Gastroesophageal sphincter (tissue), 3 donors: ENCODE data around the gene FZR1.

Source experiments
- CTCF ChIP-seq, 4 experiments: fragments of 200-600 bp in 2 of 4; fragments of 450-650 bp in 2 of 4; sonication (generic) in 1 of 4; IDR thresholded peaks; one replicate each; pipeline ENCODE4 v1.5.1; 2017 to 2019; ENCODE audit warnings: antibody characterized with exemption in 4 of 4, mild to moderate bottlenecking in 2 of 4, moderate library complexity in 2 of 4
- POLR2AphosphoS5 ChIP-seq: sonication (generic); formaldehyde crosslinking; IDR thresholded peaks from one replicate; pipeline ENCODE4 v1.6.1; 2017; ENCODE audit warnings: antibody characterized with exemption

- no peak for TF ChIP-seq CTCF (IDR thresholded peaks at IDR 0.05)
- no peak for TF ChIP-seq POLR2AphosphoS5
These were observed 9.5 kb upstream of the FZR1 start for GRCh38 chr19:3496392-3497273.
